Ovary (tissue), 9 donors: ENCODE data around the gene ETV3. TPM values are rescaled to one million over a fixed set of nuclear protein-coding genes. Genes with fewer than 3 reads are reported as not detected.

ENCODE experiments used
- DNase-seq, 5 donors: peaks; one replicate each; pipeline ENCODE4 v3.0.0-alpha.2; 2019 to 2020
- H3K27ac ChIP-seq, 2 donors: fragments of 200-600 bp; one replicate each; pipeline versions ENCODE4 v1.5.1 to v1.8.0; 2019 to 2022
- H3K27me3 ChIP-seq: fragments of 200-600 bp; one replicate; pipeline ENCODE4 v1.8.0; 2022
- H3K36me3 ChIP-seq: fragments of 200-600 bp; sonication (generic); one replicate; pipeline ENCODE4 v1.5.1; 2019
- H3K4me1 ChIP-seq: one replicate; pipeline ENCODE4 v1.8.1; 2013; ENCODE audit warnings: mild to moderate bottlenecking, moderate library complexity; ENCODE audit not compliant: insufficient read depth
- H3K4me3 ChIP-seq: fragments of 200-600 bp; sonication (generic); one replicate; pipeline ENCODE4 v1.5.1; 2017
- H3K9me3 ChIP-seq, 2 donors: fragments of 200-600 bp in 1 of 2; sonication (generic) in 1 of 2; one replicate each; pipeline versions ENCODE4 v1.5.1 to v1.8.1; 2013 to 2019; ENCODE audit warnings: mild to moderate bottlenecking in 1 of 2, moderate library complexity in 1 of 2
- EP300 ChIP-seq: sonication (generic); formaldehyde crosslinking; IDR thresholded peaks from one replicate; pipeline ENCODE4 v1.6.1; 2017; ENCODE audit warnings: antibody characterized with exemption
- POLR2A ChIP-seq: fragments of 450-650 bp; IDR thresholded peaks from one replicate; pipeline ENCODE4 v1.6.1; 2017; ENCODE audit warnings: antibody characterized with exemption, mild to moderate bottlenecking, moderate library complexity
- WGBS, 3 donors: extraction: QIAGEN DNeasy Blood & Tissue Kit in 1 of 3; methylation state at CpG; one replicate each; pipeline versions ENCODE4 v1.1.5 to v1.1.7; 2013 to 2017; 5-methylcytosine and 5-hydroxymethylcytosine counted together
- intact Hi-C, 4 donors: fragments of 100-400 bp; cut with DNase I; formaldehyde crosslinking; loops; one replicate each; pipeline versions ENCODE4 v1.11.0 to v1.15.1; 2022 to 2023
- polyA plus RNA-seq, 2 donors: library from polyadenylated mRNA; stranded (reverse); fragments of 200-250 nt in 1 of 2; fragments of 350-450 nt in 1 of 2; fragmentation: Illumina TruSeq in 1 of 2; extraction: RNeasy Lipid Tissue Mini Kit (QIAGEN cat#74804) in 1 of 2; gene quantifications; one replicate each; pipeline ENCODE4 v1.2.3, GENCODE V29; 2013 to 2014
- total RNA-seq, 7 donors: library from RNA; depleted of rRNA in 2 of 7; stranded (reverse); fragments of >200 nt in 2 of 7; fragmentation: NEBNext Ultra II Directional in 3 of 7; extraction: Animal tissue kit (Norgen Biotek cat#: 25700) in 3 of 7; gene quantifications; one replicate each; pipeline versions ENCODE4 v1.1.0 to v1.2.4, GENCODE V29; 2016 to 2023
- TF ChIP-seq, protein P1 (sequence below), 3 donors: fragments of 450-650 bp in 2 of 3; fragments of 200-600 bp in 1 of 3; IDR thresholded peaks; one replicate each; pipeline versions ENCODE4 v1.5.1 to v1.8.0; 2016 to 2022; ENCODE audit warnings: antibody characterized with exemption in 3 of 3, mild to moderate bottlenecking in 1 of 3
- donor health status: DM: no; HTN: no; CAD: no; lungs with moderate emphysema.
- donor health status: DM: no; HTN: no; CAD: no.
- donor health status: Bipolar disorder and iron deficiency.
- donor health status: DM: yes; HTN: yes; CAD: no.
- donor health status: DM: no; HTN: no; CAD: no.
- donor health status: DM: yes; HTN: yes; CAD: no.

ETV3 gene
- total and polyA plus RNA-seq, 9 donors, result 8.0 to 36.4 (median 22.5) TPM

DNA sequence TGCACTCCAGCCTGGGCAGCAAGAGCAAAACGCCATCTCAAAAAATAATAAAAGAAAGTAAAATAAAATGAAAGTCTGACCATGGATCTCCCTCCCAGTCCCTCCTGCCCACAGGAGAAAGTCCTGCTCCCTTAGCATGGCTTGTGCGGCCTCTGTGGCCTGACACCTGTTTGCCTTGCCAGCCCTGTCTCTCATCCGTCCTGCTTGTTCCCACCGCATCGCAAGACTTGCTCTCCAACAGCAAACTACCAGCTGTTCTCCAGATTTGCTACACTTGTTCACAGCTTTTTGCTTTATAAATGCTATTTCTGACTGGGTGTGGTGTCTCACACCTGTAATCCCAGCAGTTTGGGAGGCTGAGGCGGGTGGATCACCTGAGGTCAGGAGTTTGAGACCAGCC is 41.3 kb downstream of the ETV3 start:
- WGBS, 3 donors, result 81 to 90% (median 87%) methylated on average over 6 of the region's 6 CpGs
- Histone ChIP-seq H3K4me1 (no peaks in the 10 kb centered on the region), H3K27ac (no peak overlapping the region), H3K27me3 (no peaks in the 10 kb centered on the region), H3K4me3 (no peak overlapping the region), H3K9me3 (no peaks in the 10 kb centered on the region), H3K36me3 (no peaks in the 10 kb centered on the region)
- DNase-seq, result no peak
- TF ChIP-seq POLR2A, result no peak
- TF ChIP-seq, protein P1, sequence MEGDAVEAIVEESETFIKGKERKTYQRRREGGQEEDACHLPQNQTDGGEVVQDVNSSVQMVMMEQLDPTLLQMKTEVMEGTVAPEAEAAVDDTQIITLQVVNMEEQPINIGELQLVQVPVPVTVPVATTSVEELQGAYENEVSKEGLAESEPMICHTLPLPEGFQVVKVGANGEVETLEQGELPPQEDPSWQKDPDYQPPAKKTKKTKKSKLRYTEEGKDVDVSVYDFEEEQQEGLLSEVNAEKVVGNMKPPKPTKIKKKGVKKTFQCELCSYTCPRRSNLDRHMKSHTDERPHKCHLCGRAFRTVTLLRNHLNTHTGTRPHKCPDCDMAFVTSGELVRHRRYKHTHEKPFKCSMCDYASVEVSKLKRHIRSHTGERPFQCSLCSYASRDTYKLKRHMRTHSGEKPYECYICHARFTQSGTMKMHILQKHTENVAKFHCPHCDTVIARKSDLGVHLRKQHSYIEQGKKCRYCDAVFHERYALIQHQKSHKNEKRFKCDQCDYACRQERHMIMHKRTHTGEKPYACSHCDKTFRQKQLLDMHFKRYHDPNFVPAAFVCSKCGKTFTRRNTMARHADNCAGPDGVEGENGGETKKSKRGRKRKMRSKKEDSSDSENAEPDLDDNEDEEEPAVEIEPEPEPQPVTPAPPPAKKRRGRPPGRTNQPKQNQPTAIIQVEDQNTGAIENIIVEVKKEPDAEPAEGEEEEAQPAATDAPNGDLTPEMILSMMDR (IDR thresholded peaks at IDR 0.05), result no peak
- no peak for TF ChIP-seq EP300
- intact Hi-C loops, result loop anchor here in 1 of 4 donors (10.0 kb wide), 1 partner anchor 398 kb away; no protein-coding TSS in a partner anchor

DNA sequence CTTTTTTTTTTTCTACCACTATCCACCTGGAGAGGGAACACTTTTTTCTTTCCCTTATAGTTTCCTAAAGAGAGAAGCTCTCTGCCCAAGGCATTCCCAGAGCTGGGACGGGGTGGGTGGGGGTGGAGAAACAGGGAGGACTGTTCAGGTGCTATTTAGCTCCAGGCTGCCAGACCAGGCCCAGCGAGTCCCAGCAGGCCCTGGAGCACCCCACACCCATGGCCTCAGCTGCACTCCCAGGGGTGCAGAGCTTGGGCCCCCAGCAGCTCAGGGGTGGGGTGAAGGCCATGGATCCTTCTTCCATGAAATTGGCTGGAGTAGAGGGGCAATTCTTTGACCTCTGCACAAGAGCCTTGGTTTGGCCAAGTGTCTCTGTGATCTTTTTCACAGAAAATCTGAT is 42.6 kb downstream of the ETV3 start:
- Histone ChIP-seq H3K36me3 (no peaks in the 10 kb centered on the region), H3K4me3 (no peak overlapping the region), H3K9me3 (no peaks in the 10 kb centered on the region), H3K27me3 (no peaks in the 10 kb centered on the region), H3K4me1 (no peaks in the 10 kb centered on the region), H3K27ac (no peak overlapping the region)
- TF ChIP-seq, protein P1 (IDR thresholded peaks at IDR 0.05), result no peak
- TF ChIP-seq POLR2A (no peak), EP300 (no peak)
- WGBS, 3 donors, result 88 to 93% (median 93%) methylated on average over 2 of the region's 2 CpGs
- no peak for DNase-seq
- intact Hi-C loops, result loop anchor here in 1 of 4 donors (10.0 kb wide), 1 partner anchor 399 kb away; no protein-coding TSS in a partner anchor

DNA sequence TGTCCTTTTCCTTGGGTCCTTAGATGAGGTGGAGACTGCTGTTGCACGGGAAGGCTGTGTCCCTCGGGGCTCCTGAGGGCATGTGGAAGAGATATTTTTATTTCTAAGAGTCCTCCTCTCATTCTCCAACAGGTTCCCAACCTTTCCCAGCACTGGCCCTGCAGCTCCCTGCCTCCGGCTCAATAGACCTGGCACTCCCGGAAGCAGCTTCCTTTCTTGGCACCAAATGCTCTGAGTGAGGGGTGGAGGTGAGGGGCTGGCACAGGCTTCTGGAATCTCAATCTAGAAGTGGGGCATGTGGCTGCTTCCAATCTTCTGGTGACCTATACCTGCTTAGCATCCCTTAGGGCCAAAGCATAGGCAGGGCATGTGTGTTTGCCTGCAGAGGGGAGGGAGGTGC is 43.1 kb downstream of the ETV3 start:
- Histone ChIP-seq H3K4me3 (no peak overlapping the region), H3K4me1 (no peaks in the 10 kb centered on the region), H3K36me3 (no peaks in the 10 kb centered on the region), H3K9me3 (no peaks in the 10 kb centered on the region), H3K27ac (no peak overlapping the region), H3K27me3 (no peaks in the 10 kb centered on the region)
- DNase-seq, result no peak
- 56 to 69% (median 64%) methylated on average over 4 of the region's 4 CpGs for WGBS, 3 donors
- TF ChIP-seq, protein P1 (IDR thresholded peaks at IDR 0.05), result no peak
- no peak for TF ChIP-seq POLR2A
- TF ChIP-seq EP300, result no peak
- intact Hi-C loops, result loop anchor here in 1 of 4 donors (10.0 kb wide), 1 partner anchor 400 kb away; no protein-coding TSS in a partner anchor

DNA sequence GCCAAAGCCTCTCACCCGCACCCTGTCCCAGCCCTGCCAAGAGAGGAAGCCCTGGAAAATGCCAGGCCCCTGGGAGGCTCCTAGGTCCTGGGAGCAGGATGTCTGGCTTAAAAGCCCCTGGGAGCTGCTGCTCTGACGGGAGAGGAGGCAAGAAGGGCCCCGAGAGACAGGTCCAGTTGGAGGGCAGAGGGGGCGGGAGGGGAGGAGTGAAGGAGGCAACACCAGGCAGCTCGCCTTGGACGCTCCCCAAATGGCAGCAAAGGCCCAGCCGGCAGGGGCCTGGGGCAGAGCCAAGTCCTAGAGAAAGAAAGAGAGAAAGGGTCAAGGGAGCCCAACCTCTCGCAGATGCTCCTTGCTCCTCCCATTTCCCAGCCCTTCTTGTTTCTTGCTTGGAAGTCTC is 45.4 kb downstream of the ETV3 start:
- Histone ChIP-seq H3K36me3 (no peaks in the 10 kb centered on the region), H3K4me1 (no peaks in the 10 kb centered on the region), H3K27ac (peak overlapping the region in 1 of 2 donors; percentile 61), H3K9me3 (no peaks in the 10 kb centered on the region), H3K4me3 (no peak overlapping the region), H3K27me3 (no peaks in the 10 kb centered on the region)
- DNase-seq, result peak; percentile 70 to 92 (median 87)
- 8 to 12% (median 8%) methylated on average over 8 of the region's 8 CpGs for WGBS, 3 donors
- TF ChIP-seq POLR2A, result no peak
- TF ChIP-seq EP300, result no peak
- TF ChIP-seq, protein P1 (IDR thresholded peaks at IDR 0.05), result no peak
- intact Hi-C loops, result loop anchor here in 1 of 4 donors (10.0 kb wide), 1 partner anchor 402 kb away; no protein-coding TSS in a partner anchor
